AG20443 (cell line): ENCODE results near the gene CCDC187.

ENCODE experiments used
- DNase-seq: peaks from one replicate; pipeline ENCODE4 v3.0.0; 2012; ENCODE audit warnings: low spot score, mixed read lengths

Gene CCDC187

GRCh38 chr9:136311051-136312008, 7.4 kb upstream of the CCDC187 start:
- DNase-seq, result no peak

GRCh38 chr9:136310273-136311030, 6.6 kb upstream of the CCDC187 start:
- no peak for DNase-seq

- no peak for DNase-seq
Observed at GRCh38 chr9:136309806-136310220, 5.9 kb upstream of the CCDC187 start.

- no peak for DNase-seq
Observed at GRCh38 chr9:136309101-136309801, 5.4 kb upstream of the CCDC187 start.

- DNase-seq, result no peak
Observed at GRCh38 chr9:136308702-136309053, 4.8 kb upstream of the CCDC187 start.

GRCh38 chr9:136308006-136308701, 4.3 kb upstream of the CCDC187 start:
- no peak for DNase-seq

GRCh38 chr9:136307215-136307750, 3.4 kb upstream of the CCDC187 start:
- no peak for DNase-seq

- no peak for DNase-seq
Observed at GRCh38 chr9:136306211-136307208, 2.6 kb upstream of the CCDC187 start.

GRCh38 chr9:136305804-136306203, 1.9 kb upstream of the CCDC187 start:
- no peak for DNase-seq

GRCh38 chr9:136304981-136305380, 1.1 kb upstream of the CCDC187 start:
- DNase-seq, result no peak

- DNase-seq, result no peak
Observed at GRCh38 chr9:136304456-136304855, 562 bp upstream of the CCDC187 start.

- no peak for DNase-seq
Observed at GRCh38 chr9:136303066-136303824, 649 bp downstream of the CCDC187 start.

- DNase-seq, result no peak
Observed at GRCh38 chr9:136302527-136302926, 1.4 kb downstream of the CCDC187 start.

GRCh38 chr9:136300866-136301265, 3.0 kb downstream of the CCDC187 start:
- no peak for DNase-seq

GRCh38 chr9:136300016-136300545, 3.8 kb downstream of the CCDC187 start:
- no peak for DNase-seq

GRCh38 chr9:136299541-136299940, 4.4 kb downstream of the CCDC187 start:
- DNase-seq, result no peak

- no peak for DNase-seq
Observed at GRCh38 chr9:136299116-136299515, 4.8 kb downstream of the CCDC187 start.

- DNase-seq, result no peak
Observed at GRCh38 chr9:136297766-136298735, 5.8 kb downstream of the CCDC187 start.
